Hematopoietic multipotent progenitor cell treated with erythropoietin and hydrocortisone succinate and interleukin-3 and kit ligand, for 8 days (in vitro differentiated cells): ENCODE data around the gene FCRLA.

Experiments used
- DNase-seq: peaks from one replicate; pipeline ENCODE4 v3.0.0-alpha.2; 2015

FCRLA gene

GRCh38 chr1:161733526-161733925 lies 26.5 kb downstream of the FCRLA start:
- DNase-seq = no peak

GRCh38 chr1:161735837-161736236 lies 28.8 kb downstream of the FCRLA start:
- no peak for DNase-seq

GRCh38 chr1:161736335-161736969 lies 29.4 kb downstream of the FCRLA start:
- DNase-seq = no peak

GRCh38 chr1:161737625-161738024 lies 30.6 kb downstream of the FCRLA start:
- DNase-seq = no peak

- peak; percentile 95 for DNase-seq
These were observed 31.7 kb downstream of the FCRLA start for GRCh38 chr1:161738627-161739287.

GRCh38 chr1:161739865-161740566 lies 33.0 kb downstream of the FCRLA start:
- no peak for DNase-seq

GRCh38 chr1:161740921-161741320 lies 33.9 kb downstream of the FCRLA start:
- DNase-seq = no peak

GRCh38 chr1:161743231-161743630 lies 36.2 kb downstream of the FCRLA start:
- DNase-seq = no peak

GRCh38 chr1:161747801-161748200 lies 40.8 kb downstream of the FCRLA start:
- DNase-seq = no peak

- peak; percentile 95 for DNase-seq
These were observed 42.7 kb downstream of the FCRLA start, which contains the start of gene DUSP12 for GRCh38 chr1:161749509-161750407. Gene DUSP12 (plus strand): TSS chr1:161749786. CDS start chr1:161749802, 16 bp downstream.

- DNase-seq = peak; percentile 70
These were observed 56.6 kb downstream of the FCRLA start for GRCh38 chr1:161763522-161764098.
